Measurements from ENCODE around the gene PTN.

DNA sequence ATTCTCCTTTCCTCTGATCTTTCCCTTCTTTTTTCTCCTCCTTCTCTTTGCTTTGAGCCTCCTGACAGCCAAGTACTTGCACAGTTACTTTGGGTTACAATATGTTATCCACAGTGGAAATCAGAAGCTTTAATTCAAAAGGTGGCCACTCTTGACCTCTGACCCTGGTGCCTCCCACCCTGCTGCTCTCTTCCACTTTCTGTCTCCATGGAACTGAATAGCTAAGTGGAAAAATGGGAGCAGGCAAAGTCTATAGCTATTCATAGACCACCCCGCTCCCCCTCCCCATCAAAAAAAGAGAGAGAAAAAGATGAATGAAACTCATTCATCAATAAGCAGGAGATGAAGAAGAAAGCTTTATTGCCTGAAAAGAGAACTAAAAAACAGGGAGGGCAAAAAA, 39.4 kb downstream of the PTN start:
- no peak for TF ChIP-seq CTCF (IDR thresholded peaks at IDR 0.05; ENCODE audit: insufficient read depth, low read length)
- no peak for TF ChIP-seq REST (IDR thresholded peaks at IDR 0.05; ENCODE audit: insufficient replicate concordance, low read depth)
- no peak for TF ChIP-seq SPI1 (IDR thresholded peaks at IDR 0.05; ENCODE audit: borderline replicate concordance, low read depth)
- no peak for TF ChIP-seq POLR2AphosphoS5 (IDR thresholded peaks at IDR 0.05; ENCODE audit: low read depth)

Measured in HL-60 (cell line).